ENCODE data around the gene ANP32E.

DNA sequence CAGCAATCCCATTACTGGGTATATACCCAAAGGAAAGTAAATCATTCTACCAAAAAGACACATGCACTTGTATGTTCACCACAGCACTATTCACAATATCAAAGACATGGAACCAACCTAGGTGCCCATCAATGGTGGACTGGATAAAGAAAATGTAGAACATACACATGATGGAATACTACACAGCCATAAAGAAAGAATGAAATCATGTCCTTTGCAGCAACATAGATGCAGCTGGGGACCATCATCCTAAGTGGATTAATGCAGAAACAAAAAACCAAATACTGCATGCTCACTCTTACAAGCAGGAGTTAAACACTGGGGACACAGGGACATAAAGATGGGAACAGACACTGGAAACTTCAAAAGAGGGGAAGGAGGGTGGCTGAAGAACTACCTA is 8.7 kb downstream of the ANP32E start:
- TF ChIP-seq POLR2A (IDR thresholded peaks at IDR 0.05) = no peak
- TF ChIP-seq, protein P1, sequence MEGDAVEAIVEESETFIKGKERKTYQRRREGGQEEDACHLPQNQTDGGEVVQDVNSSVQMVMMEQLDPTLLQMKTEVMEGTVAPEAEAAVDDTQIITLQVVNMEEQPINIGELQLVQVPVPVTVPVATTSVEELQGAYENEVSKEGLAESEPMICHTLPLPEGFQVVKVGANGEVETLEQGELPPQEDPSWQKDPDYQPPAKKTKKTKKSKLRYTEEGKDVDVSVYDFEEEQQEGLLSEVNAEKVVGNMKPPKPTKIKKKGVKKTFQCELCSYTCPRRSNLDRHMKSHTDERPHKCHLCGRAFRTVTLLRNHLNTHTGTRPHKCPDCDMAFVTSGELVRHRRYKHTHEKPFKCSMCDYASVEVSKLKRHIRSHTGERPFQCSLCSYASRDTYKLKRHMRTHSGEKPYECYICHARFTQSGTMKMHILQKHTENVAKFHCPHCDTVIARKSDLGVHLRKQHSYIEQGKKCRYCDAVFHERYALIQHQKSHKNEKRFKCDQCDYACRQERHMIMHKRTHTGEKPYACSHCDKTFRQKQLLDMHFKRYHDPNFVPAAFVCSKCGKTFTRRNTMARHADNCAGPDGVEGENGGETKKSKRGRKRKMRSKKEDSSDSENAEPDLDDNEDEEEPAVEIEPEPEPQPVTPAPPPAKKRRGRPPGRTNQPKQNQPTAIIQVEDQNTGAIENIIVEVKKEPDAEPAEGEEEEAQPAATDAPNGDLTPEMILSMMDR (IDR thresholded peaks at IDR 0.05 in 4 of 5, conservative IDR thresholded peaks at IDR 0.05 in 1 of 5) = no peak
